CD14-positive monocyte (primary cell): ENCODE data around the gene PARP12. TPM values are rescaled to one million over a fixed set of nuclear protein-coding genes. Genes with fewer than 3 reads are reported as not detected.

Experiments
- DNase-seq, 3 donors: peaks; one replicate each; pipeline ENCODE4 v3.0.0-alpha.2; 2011 to 2022
- H2AFZ ChIP-seq: 2 replicates; pipeline ENCODE4 v1.6.0; 2012; ENCODE audit warnings: mild to moderate bottlenecking, low read depth, low read length, inconsistent platforms; ENCODE audit not compliant: insufficient read depth, poor library complexity, severe bottlenecking
- H3K27ac ChIP-seq, 2 donors: 1 replicate in 1 of 2; 2 replicates in 1 of 2; pipeline ENCODE4 v1.5.1; 2012 to 2013; ENCODE audit warnings: low read length in 2 of 2, control low read depth in 1 of 2, inconsistent platforms in 1 of 2, low read depth in 1 of 2, mild to moderate bottlenecking in 1 of 2
- H3K27me3 ChIP-seq, 2 donors: one replicate each; pipeline versions ENCODE4 v1.6.0 to v1.6.1; 2011 to 2013; ENCODE audit warnings: low read length in 2 of 2; ENCODE audit not compliant: control insufficient read depth in 2 of 2, insufficient read depth in 2 of 2
- H3K36me3 ChIP-seq, 2 donors: replicated peaks in 1 of 2; 1 replicate in 1 of 2; 2 replicates in 1 of 2; pipeline versions ENCODE4 v1.5.1 to v1.6.1; 2012 to 2013; ENCODE audit warnings: low read length in 2 of 2, control low read depth in 1 of 2, inconsistent platforms in 1 of 2, mild to moderate bottlenecking in 1 of 2; ENCODE audit not compliant: insufficient read depth in 2 of 2, control insufficient read depth in 1 of 2
- H3K4me1 ChIP-seq, 2 donors: 1 replicate in 1 of 2; 2 replicates in 1 of 2; pipeline versions ENCODE4 v1.5.1 to v1.6.1; 2012 to 2013; ENCODE audit warnings: low read length in 2 of 2, control low read depth in 1 of 2, inconsistent platforms in 1 of 2, mild to moderate bottlenecking in 1 of 2, moderate library complexity in 1 of 2; ENCODE audit not compliant: insufficient read depth in 2 of 2, control insufficient read depth in 1 of 2
- H3K4me2 ChIP-seq: replicated peaks from 2 replicates; pipeline ENCODE3; 2012; ENCODE audit warnings: low read length, moderate library complexity, mild to moderate bottlenecking; ENCODE audit not compliant: poor library complexity, severe bottlenecking; ENCODE audit errors: extremely low read depth
- H3K4me3 ChIP-seq, 3 experiments: fragments of 200-600 bp in 1 of 3; sonication (generic) in 1 of 3; replicated peaks in 1 of 3; 1 replicate in 2 of 3; 2 replicates in 1 of 3; pipeline ENCODE4 v1.5.1; 2011 to 2013; ENCODE audit warnings: low read length in 3 of 3, mild to moderate bottlenecking in 3 of 3, control low read depth in 2 of 3, low read depth in 2 of 3, inconsistent platforms in 1 of 3, moderate library complexity in 1 of 3
- H3K79me2 ChIP-seq: 2 replicates; pipeline ENCODE4 v1.6.0; 2012; ENCODE audit warnings: mild to moderate bottlenecking, control low read depth, inconsistent platforms, low read length, moderate library complexity; ENCODE audit not compliant: insufficient read depth
- H3K9ac ChIP-seq: 2 replicates; pipeline ENCODE4 v1.6.0; 2017; ENCODE audit warnings: low read length, mild to moderate bottlenecking; ENCODE audit not compliant: insufficient read depth, poor library complexity, severe bottlenecking
- H3K9me3 ChIP-seq, 2 donors: replicated peaks in 1 of 2; 1 replicate in 1 of 2; 2 replicates in 1 of 2; pipeline versions ENCODE4 v1.5.1 to v1.6.1; 2012 to 2013; ENCODE audit warnings: low read length in 2 of 2, control low read depth in 1 of 2; ENCODE audit not compliant: control insufficient read depth in 1 of 2, insufficient read depth in 1 of 2
- H4K20me1 ChIP-seq: 2 replicates; pipeline ENCODE4 v1.6.0; 2012; ENCODE audit warnings: mild to moderate bottlenecking, low read length, control low read depth, moderate library complexity; ENCODE audit not compliant: insufficient read depth
- H3K27ac Mint-ChIP-seq, 7 donors: one replicate each; pipeline ENCODE4 v1.8.0; 2020; ENCODE audit warnings: mild to moderate bottlenecking in 7 of 7, mixed read lengths in 7 of 7, moderate library complexity in 6 of 7, inconsistent platforms in 2 of 7
- H3K27me3 Mint-ChIP-seq, 3 donors: one replicate each; pipeline ENCODE4 v1.8.0; 2021 to 2022; ENCODE audit warnings: low read depth in 3 of 3, mild to moderate bottlenecking in 3 of 3, mixed read lengths in 3 of 3, moderate library complexity in 3 of 3, inconsistent platforms in 1 of 3
- H3K36me3 Mint-ChIP-seq, 2 donors: one replicate each; pipeline ENCODE4 v1.8.0; 2020; ENCODE audit warnings: mixed read lengths in 2 of 2, inconsistent platforms in 1 of 2, mild to moderate bottlenecking in 1 of 2
- H3K4me1 Mint-ChIP-seq: one replicate; pipeline ENCODE4 v1.8.0; 2020; ENCODE audit warnings: mild to moderate bottlenecking, mixed read lengths
- H3K4me3 Mint-ChIP-seq, 2 donors: one replicate each; pipeline ENCODE4 v1.8.0; 2020; ENCODE audit warnings: mild to moderate bottlenecking in 2 of 2, mixed read lengths in 2 of 2, moderate library complexity in 1 of 2
- H3K9me3 Mint-ChIP-seq, 7 donors: one replicate each; pipeline ENCODE4 v1.8.0; 2020 to 2022; ENCODE audit warnings: mixed read lengths in 7 of 7, mild to moderate bottlenecking in 6 of 7, moderate library complexity in 6 of 7, inconsistent platforms in 2 of 7
- WGBS: methylation state at CpG from one replicate; pipeline ENCODE4 v1.1.5; 2013; ENCODE audit warnings: missing lambda C conversion rate; ENCODE audit not compliant: insufficient coverage; 5-methylcytosine and 5-hydroxymethylcytosine counted together
- intact Hi-C, 2 donors: fragments of 100-400 bp; cut with micrococcal nuclease; formaldehyde crosslinking; loops; one replicate each; pipeline versions ENCODE4 v1.15.0 to v1.15.1; 2023
- polyA plus RNA-seq, 3 donors: library from polyadenylated mRNA; depleted of rRNA in 1 of 3; unstranded in 2 of 3; stranded (reverse) in 1 of 3; fragments of 300-500 nt in 2 of 3; fragments of >200 nt in 1 of 3; fragmentation: Illumina TruSeq in 2 of 3; gene quantifications; 1 replicate in 2 of 3; 2 replicates in 1 of 3; pipeline ENCODE4 v1.2.3, GENCODE V29; 2012 to 2021
- TF ChIP-seq, protein P1 (sequence below): fragments of 200-600 bp; IDR thresholded peaks from one replicate; pipeline ENCODE4 v1.8.0; 2022; ENCODE audit warnings: antibody characterized with exemption, mild to moderate bottlenecking

PARP12 gene
- polyA plus RNA-seq, 3 donors, result 16.7 to 116 (median 37.8) TPM

DNA sequence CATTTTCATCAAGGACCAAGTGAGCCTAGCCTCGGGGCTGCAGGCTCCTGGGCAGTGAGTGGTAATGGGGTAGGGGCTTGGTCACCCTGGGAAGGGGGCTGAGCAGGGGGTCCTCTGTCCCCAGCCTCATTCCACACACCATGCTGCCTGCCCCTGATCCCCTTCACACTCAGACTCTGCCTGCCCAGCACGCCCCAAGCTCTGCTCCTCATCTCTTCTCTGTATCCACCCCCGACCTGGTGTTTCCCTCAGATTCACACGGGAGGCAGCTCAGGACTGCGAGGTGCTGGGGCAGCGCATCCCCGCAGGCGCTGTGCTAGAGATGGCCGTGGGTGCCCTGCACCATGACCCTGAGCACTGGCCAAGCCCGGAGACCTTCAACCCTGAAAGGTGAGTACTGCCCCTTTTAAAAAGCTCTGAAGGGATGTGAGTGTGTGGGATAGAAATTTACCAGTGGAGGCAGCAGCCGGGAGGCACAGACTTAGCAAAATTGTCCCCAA, 47.2 kb downstream of the PARP12 start:
- Histone ChIP-seq H3K4me2 (no peak overlapping the region), H3K4me1 (no peaks in the 10 kb centered on the region), H3K4me3 (no peak overlapping the region), H4K20me1 (peaks cover 77% of the 10 kb centered on the region), H3K27me3 (no peaks in the 10 kb centered on the region), H2AFZ (no peak overlapping the region), H3K9me3 (no peaks in the 10 kb centered on the region), H3K79me2 (no peaks in the 10 kb centered on the region), H3K36me3 (peaks cover 66 to 96% of the 10 kb centered on the region in 2 donors), H3K9ac (no peak overlapping the region), H3K27ac (no peak overlapping the region)
- Mint-ChIP-seq H3K4me1 (no peaks in the 10 kb centered on the region), H3K4me3 (no peak overlapping the region), H3K27ac (peak overlapping the region in 1 of 7 donors; percentile 72), H3K27me3 (peaks cover 2 to 3% (median 2%) of the 10 kb centered on the region in 3 donors), H3K36me3 (peaks cover 63 to 87% of the 10 kb centered on the region in 2 donors), H3K9me3 (peaks cover 0 to 2% (median 0%) of the 10 kb centered on the region in 7 donors)
- intact Hi-C loops, result no loop called here
- DNase-seq, result no peak
- 96% methylated on average over 9 of the region's 11 CpGs for WGBS
- TF ChIP-seq, protein P1, sequence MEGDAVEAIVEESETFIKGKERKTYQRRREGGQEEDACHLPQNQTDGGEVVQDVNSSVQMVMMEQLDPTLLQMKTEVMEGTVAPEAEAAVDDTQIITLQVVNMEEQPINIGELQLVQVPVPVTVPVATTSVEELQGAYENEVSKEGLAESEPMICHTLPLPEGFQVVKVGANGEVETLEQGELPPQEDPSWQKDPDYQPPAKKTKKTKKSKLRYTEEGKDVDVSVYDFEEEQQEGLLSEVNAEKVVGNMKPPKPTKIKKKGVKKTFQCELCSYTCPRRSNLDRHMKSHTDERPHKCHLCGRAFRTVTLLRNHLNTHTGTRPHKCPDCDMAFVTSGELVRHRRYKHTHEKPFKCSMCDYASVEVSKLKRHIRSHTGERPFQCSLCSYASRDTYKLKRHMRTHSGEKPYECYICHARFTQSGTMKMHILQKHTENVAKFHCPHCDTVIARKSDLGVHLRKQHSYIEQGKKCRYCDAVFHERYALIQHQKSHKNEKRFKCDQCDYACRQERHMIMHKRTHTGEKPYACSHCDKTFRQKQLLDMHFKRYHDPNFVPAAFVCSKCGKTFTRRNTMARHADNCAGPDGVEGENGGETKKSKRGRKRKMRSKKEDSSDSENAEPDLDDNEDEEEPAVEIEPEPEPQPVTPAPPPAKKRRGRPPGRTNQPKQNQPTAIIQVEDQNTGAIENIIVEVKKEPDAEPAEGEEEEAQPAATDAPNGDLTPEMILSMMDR, result no peak

DNA sequence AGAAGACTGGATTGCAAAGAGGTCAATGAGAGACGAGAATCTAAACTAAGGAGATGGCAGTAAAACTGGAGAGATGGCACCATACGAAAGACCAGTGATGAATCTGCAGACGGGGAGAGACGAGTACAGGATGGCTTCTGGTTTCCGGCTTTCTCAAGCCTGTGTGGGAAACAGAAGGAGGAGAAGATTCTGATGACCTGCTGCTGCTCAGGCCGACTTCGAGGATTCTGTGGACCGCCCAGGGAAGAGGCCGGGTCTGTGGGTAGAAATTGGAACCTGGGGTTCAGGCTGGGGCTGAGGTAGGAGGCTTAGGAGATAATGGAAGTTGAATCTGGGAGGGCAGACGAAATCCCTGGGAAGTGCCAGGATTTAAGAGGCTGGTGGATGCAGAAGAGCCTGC, 48.6 kb downstream of the PARP12 start:
- Histone ChIP-seq H3K4me3 (no peak overlapping the region), H3K4me2 (no peak overlapping the region), H3K27ac (no peak overlapping the region), H4K20me1 (peaks cover 76% of the 10 kb centered on the region), H3K4me1 (no peaks in the 10 kb centered on the region), H3K9ac (no peak overlapping the region), H3K36me3 (peaks cover 75 to 94% of the 10 kb centered on the region in 2 donors), H3K79me2 (no peaks in the 10 kb centered on the region), H3K27me3 (no peaks in the 10 kb centered on the region), H3K9me3 (no peaks in the 10 kb centered on the region), H2AFZ (no peak overlapping the region)
- peaks cover 0 to 2% (median 0%) of the 10 kb centered on the region in 7 donors for H3K9me3 Mint-ChIP-seq
- WGBS, result 98% methylated on average over 10 of the region's 10 CpGs
- peaks cover 63 to 87% of the 10 kb centered on the region in 2 donors for H3K36me3 Mint-ChIP-seq
- TF ChIP-seq, protein P1, result no peak
- no peak overlapping the region for H3K4me3 Mint-ChIP-seq
- DNase-seq, result no peak
- H3K4me1 Mint-ChIP-seq, result no peaks in the 10 kb centered on the region
- intact Hi-C loops, result no loop called here
- peaks cover 2 to 3% (median 2%) of the 10 kb centered on the region in 3 donors for H3K27me3 Mint-ChIP-seq
- peak overlapping the region in 1 of 7 donors; percentile 15 for H3K27ac Mint-ChIP-seq
